ENCODE results near the gene B4GALNT3.

Gene B4GALNT3

DNA sequence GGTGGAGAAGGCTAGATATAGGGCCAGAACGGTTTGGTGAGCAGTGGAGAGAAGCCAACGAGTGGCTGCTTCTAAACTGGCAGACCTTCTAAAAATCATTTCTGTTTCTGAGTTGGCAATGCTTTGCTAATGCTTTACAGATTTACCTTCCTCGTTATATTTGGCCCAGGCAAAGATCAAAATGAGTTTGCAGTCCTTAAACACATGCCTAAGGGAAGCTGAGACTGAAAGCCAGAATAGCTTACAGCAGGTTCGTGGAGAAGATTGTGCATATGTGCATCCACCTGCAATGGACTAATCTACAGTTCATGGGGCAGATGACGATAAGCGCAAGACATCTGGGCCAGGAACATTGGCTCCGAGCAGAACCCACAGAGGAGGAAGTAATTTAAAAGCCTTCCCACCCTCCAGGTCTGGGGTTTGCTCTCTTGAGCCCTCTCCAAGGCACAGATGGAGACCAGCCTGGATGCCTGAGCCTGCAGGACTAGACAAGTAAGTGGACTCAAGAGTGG lies 104.1 kb downstream of the B4GALNT3 start:
- Mint-ChIP-seq H3K9me3 (no peaks in the 10 kb centered on the region), H3K27ac (peak overlapping the region; percentile 78), H3K36me3 (no peaks in the 10 kb centered on the region), H3K4me3 (peak overlapping the region; percentile 78), H3K4me1 (peaks cover 81% of the 10 kb centered on the region), H3K27me3 (no peaks in the 10 kb centered on the region)

DNA sequence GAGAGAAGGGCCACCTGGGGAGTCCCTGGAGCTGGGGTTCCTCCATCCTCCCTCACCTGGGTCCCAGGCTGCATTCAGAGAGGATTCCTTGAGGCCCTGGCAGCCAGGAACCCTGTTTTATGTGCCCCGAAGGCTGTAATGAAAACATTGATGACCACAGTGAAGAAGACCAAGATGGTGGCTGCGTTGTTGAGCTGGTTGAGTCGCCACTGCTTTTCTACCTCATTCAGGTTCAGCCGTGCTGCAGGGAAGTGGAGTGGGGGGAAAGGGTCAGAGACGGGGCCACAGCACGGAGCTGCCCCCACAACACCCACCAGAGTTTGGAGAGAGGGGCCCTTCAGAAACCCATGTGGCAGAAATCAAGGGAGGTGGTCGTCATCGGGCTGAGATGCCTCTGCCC lies 105.4 kb downstream of the B4GALNT3 start:
- Mint-ChIP-seq H3K4me3 (peak overlapping the region; percentile 44), H3K9me3 (no peaks in the 10 kb centered on the region), H3K27ac (peak overlapping the region; percentile 48), H3K4me1 (peaks cover 83% of the 10 kb centered on the region), H3K27me3 (no peaks in the 10 kb centered on the region), H3K36me3 (no peaks in the 10 kb centered on the region)

DNA sequence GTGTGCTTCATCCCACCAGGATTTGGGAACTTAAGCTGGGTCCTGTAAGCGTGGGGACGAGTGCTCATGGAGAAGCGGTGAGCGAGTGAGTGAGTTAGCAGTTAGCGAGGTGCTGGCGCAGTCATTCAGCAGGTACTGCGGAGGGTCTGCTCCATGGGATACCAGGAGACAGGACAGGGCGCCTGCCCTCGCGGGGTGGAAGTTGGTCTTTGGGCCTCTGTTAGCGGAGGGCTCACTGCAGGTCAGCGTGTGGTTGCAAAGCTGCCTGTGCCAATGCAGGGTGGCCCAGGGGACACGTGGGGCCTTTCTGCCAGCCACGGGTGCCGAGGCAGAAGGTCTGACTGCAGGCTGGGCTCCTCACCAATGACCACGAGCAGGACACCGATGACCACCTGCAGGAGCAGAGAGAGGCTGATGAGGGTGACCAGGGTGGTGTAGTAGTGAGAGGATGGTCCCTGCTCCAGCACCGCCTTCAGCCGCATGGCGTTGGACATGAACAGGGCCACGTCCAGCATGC lies 105.9 kb downstream of the B4GALNT3 start:
- Mint-ChIP-seq H3K4me3 (no peak overlapping the region), H3K27ac (peak overlapping the region; percentile 84), H3K4me1 (peaks cover 83% of the 10 kb centered on the region), H3K9me3 (no peaks in the 10 kb centered on the region), H3K27me3 (no peaks in the 10 kb centered on the region), H3K36me3 (no peaks in the 10 kb centered on the region)

DNA sequence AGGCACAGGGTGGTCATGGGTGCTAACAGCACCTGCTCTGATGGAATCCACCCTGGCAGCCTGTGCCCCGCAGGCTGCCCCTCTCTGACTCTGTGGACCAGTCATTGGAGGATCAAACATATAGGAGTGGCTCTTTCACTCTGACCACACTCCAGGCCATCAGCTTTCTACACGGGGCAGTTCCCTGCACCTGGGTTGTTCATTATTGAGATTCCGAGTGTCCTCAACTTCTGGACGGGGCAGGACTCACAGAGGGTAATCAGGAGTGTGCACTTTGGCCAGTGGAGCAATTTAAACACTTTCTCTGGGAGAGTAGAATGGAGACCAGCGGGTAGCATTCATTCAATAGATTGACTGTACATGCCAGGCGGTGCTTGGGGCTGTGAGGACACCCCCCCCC lies 108.7 kb downstream of the B4GALNT3 start:
- Mint-ChIP-seq H3K4me1 (peaks cover 63% of the 10 kb centered on the region), H3K4me3 (peak overlapping the region; percentile 24), H3K27me3 (no peaks in the 10 kb centered on the region), H3K9me3 (no peaks in the 10 kb centered on the region), H3K36me3 (no peaks in the 10 kb centered on the region), H3K27ac (peak overlapping the region; percentile 82)

DNA sequence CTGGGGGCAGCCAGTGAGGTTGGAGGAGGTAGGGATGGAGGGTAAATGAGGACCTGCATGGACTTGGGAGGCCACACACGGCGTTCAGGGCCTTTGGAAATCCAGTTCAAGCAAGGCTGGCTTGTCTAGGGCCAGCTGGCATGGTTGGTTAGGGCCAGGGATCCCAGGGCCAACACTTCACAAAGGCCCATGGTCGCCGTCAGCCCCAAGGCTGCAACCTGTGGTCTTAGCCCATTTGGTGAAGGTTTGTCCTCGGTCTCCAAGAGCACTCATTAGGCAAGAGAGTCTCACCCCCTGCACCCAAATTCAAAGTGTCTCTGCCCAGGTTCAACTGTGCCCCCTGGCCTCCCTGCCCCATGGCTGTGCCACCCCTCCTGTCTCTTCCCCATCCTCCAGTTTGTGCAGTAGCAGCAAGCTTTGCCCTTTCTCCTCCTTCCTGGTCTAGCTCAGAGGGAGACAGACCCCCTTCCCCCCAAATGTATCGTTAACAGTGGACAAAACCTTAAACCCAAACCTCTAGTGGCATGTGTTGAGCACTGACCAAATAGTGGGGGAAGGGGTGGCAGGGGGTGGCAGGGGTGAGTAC lies 109.4 kb downstream of the B4GALNT3 start:
- Mint-ChIP-seq H3K27me3 (no peaks in the 10 kb centered on the region), H3K27ac (peak overlapping the region; percentile 74), H3K4me1 (peaks cover 59% of the 10 kb centered on the region), H3K36me3 (no peaks in the 10 kb centered on the region), H3K9me3 (no peaks in the 10 kb centered on the region), H3K4me3 (peak overlapping the region; percentile 87)

DNA sequence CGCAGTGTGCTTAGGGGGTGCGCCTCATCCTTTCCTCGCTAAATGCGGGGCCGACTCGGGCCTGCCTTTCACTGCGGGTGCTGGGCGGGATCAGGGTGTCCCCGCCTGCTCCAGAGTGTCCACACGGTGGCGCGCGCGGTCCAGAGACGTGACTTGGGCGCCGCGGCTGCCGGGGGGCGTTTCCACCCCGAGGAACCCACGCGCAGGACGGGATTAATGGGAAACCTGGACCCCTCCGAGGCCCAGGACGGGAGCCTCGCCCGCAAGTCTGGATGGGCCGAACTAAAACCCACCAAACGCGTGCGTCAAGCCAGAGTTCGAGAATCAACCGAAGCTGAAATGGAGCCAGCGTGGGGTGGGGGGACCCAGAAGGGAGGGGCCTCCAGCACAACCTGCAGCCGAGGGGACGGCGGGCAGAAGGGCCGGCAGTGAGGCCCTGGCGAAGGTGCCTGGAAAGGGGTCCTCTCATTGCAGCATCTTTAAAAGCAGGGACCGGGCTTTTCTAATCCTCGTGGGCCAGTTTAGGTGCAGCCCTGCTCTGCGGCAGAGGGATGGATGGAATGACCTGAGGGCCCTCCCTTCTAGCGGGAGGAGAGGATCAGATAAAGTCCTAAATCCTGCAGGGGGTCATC lies 110.2 kb downstream of the B4GALNT3 start:
- Mint-ChIP-seq H3K4me3 (peak overlapping the region; percentile 87), H3K27ac (peak overlapping the region; percentile 74), H3K27me3 (no peaks in the 10 kb centered on the region), H3K9me3 (no peaks in the 10 kb centered on the region), H3K36me3 (no peaks in the 10 kb centered on the region), H3K4me1 (peaks cover 57% of the 10 kb centered on the region)

DNA sequence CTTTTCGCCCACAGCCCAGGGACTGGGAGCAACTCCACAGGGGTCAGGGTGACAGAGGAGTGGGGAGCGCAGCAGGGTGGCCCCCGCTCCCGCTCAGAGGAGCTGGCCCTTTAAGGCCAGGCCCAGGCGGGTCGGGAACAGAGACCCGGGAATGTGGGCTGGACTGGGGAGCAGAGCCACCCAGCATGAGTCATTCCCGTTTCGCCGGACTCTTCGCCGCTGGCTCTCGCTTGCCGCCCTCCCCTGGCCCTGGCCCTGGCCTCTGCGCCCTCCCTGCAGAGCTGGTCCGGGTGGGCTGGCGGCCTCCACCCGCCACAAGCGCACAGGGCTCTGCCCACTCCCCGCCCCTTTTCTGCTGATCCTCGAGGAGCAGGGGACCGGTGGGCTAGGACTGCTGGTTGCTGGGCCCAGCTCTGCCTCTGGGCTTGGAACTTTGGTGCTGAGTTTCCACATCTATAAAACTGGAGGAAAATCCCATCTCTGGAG lies 110.7 kb downstream of the B4GALNT3 start:
- Mint-ChIP-seq H3K36me3 (no peaks in the 10 kb centered on the region), H3K4me1 (peaks cover 57% of the 10 kb centered on the region), H3K27me3 (no peaks in the 10 kb centered on the region), H3K27ac (no peak overlapping the region), H3K9me3 (no peaks in the 10 kb centered on the region), H3K4me3 (no peak overlapping the region)

DNA sequence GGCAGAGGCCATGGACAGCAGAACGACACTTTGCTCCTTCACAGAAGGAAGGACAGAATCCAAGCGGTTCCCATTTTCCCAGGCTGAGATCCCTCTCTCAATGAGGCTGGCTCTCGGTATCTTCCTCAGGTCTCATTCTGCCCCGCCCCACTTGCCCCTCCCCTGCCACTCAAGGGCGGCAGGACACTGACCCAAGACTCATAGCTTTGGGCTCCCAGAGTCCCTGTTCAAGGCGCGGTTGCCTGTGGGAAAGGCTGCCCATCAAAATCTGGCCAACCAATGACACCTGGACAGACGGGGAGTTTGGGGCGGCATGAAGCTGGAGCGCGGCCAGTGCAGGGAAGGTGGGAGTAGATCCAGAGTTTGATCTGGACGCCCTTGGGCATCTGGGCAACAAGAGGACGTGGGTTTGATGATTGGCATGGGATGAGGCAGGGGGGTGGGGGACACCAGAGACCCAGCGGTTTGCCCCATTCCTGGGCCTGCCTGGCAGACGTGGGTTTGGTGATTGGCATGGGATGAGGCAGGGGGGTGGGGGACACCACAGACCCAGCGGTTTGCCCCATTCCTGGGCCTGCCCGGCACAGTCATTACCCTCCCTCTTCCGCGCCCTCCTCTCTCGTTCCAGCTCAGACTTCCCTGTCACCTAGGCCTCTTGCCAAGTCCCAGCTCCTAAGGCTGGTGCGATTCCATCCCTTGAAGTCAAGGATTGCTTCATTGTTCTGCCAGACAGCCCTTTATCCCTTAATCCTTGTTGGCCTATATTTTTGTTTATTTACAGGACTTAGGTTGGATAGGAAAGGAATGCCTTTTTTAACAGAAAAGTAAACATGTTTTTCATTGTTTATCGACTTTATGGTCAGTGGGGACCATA lies 111.4 kb downstream of the B4GALNT3 start:
- H3K9me3 Mint-ChIP-seq: no peaks in the 10 kb centered on the region
- peaks cover 57% of the 10 kb centered on the region for H3K4me1 Mint-ChIP-seq
- H3K27ac Mint-ChIP-seq: peak overlapping the region; percentile 70
- peak overlapping the region; percentile 59 for H3K4me3 Mint-ChIP-seq
- no peaks in the 10 kb centered on the region for H3K27me3 Mint-ChIP-seq
- H3K36me3 Mint-ChIP-seq: no peaks in the 10 kb centered on the region

DNA sequence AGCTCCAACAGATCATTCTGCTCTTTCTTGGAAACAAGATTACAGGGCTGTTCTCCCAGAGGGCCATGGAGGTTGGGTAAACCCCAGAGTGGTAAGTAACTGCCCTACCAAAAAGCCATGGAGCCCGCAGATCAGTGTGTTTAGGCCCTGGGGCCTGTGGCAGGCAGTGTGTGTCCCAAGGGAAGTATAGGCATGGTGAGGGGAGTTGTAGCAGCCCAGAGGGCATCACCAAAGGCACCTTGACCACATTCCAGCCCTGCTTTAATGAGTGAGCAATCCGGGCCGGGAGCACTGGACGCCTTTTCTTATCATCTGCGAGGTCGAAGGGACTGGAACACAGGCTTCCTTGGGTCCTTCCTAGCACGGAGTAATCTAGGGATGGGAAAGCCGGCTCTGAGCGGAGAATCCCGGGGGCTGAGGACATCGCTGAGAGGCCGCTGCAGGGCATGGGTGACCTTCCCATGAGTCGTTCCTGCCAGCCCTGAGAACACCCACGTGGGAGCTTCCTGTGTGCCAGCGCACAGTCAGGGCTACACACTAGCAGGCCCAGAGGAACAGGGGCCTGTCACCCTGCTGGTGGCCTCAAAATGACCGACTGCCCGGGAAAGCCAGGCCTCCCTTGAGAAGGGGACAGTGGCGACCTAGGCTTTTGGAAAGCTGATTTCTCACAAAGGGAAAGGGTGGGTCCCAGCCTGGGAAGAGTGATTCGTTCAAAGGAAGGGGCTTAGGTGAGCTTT lies 112.2 kb downstream of the B4GALNT3 start:
- no peaks in the 10 kb centered on the region for H3K27me3 Mint-ChIP-seq
- H3K27ac Mint-ChIP-seq: no peak overlapping the region
- H3K4me1 Mint-ChIP-seq: peaks cover 55% of the 10 kb centered on the region
- no peak overlapping the region for H3K4me3 Mint-ChIP-seq
- no peaks in the 10 kb centered on the region for H3K9me3 Mint-ChIP-seq
- no peaks in the 10 kb centered on the region for H3K36me3 Mint-ChIP-seq

DNA sequence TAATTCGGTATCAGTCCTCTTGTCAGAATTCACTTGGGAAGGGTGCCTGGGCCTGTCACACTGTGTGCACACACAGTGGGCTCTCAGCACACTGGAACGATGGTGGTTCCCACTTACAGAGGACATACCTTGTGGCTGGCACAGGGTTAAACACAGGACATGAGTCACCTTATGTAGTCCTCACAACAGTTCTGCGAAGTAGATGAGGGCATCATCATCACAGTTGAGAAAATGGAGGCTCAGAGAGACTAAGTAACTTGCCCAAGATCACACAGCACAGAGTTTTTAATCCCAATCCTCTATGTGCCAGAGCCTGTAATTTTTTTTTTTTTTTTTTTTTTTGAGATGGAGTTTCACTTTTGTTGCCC lies 112.8 kb downstream of the B4GALNT3 start:
- H3K4me3 Mint-ChIP-seq: no peak overlapping the region
- no peaks in the 10 kb centered on the region for H3K36me3 Mint-ChIP-seq
- no peak overlapping the region for H3K27ac Mint-ChIP-seq
- no peaks in the 10 kb centered on the region for H3K27me3 Mint-ChIP-seq
- peaks cover 50% of the 10 kb centered on the region for H3K4me1 Mint-ChIP-seq
- H3K9me3 Mint-ChIP-seq: no peaks in the 10 kb centered on the region

DNA sequence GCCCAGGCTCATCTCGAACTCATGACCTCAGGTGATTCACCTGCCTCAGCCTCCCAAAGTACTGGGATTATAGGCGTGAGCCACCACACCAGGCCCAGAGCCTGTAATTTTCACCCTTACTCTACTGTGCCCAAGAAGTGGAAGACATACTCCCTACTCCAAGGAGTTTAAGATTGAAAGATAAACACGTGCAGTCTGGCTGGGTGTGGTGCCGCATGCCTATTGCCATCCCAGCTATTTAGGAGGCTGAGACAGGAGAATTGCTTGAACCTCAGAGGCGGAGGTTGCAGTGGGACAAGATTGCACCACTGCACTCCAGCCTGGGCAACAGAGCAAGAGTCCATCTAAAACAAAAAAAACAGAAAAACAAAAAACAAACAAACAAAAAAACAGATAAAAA lies 113.5 kb downstream of the B4GALNT3 start:
- Mint-ChIP-seq H3K4me3 (no peak overlapping the region), H3K36me3 (no peaks in the 10 kb centered on the region), H3K4me1 (peaks cover 47% of the 10 kb centered on the region), H3K27me3 (no peaks in the 10 kb centered on the region), H3K9me3 (no peaks in the 10 kb centered on the region), H3K27ac (peak overlapping the region; percentile 59)

DNA sequence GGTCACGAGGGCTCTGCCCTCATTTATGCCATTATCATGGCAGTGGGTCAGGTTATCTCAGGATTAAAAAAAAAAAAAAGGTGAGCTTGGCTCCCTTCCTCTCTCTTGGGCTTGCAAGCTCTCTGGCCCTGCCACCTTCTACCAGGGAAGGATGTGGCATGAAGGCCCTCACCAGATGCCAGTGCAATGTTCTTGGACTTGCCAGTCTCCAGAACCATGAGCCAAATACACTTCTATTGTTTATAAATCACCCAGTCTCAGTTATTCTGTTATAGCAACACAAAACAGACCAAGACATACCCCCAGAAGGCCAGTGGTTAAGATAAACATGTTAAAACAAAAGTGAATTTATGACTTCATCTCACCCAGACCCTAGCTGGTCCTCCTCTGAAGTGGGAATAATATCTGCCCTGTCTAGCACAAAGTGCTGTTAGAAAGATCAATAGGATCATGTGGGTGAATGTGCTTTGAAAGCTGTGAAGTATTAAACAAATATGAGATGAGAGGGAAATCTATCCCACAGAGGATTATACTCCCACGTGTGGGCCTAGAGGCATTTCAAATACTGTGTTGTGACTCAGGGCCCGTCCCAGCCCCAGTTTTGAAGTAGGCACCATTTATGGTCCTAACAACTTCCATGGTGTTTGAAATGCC lies 114.9 kb downstream of the B4GALNT3 start:
- Mint-ChIP-seq H3K27me3 (no peaks in the 10 kb centered on the region), H3K36me3 (no peaks in the 10 kb centered on the region), H3K4me3 (no peak overlapping the region), H3K4me1 (peaks cover 35% of the 10 kb centered on the region), H3K27ac (peak overlapping the region; percentile 52), H3K9me3 (no peaks in the 10 kb centered on the region)

DNA sequence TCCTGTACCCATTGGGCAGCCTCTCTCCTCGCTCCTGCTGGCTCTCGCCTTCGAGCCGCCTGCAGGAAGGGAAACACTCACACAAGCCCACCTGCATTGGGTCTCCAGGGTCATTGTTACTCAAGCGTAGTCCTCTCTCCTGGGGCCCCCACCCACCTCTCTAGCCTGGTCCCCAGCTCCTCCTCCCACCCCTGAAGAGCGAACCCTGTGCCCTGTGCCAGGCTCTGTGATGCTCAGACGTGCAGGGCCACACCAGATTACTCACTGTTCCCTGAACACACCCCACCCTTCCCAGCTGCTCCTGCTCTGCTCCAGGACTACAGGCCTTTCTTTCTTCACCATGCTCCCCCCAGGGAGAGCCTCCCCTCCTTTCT lies 115.4 kb downstream of the B4GALNT3 start:
- Mint-ChIP-seq H3K27ac (no peak overlapping the region), H3K4me3 (no peak overlapping the region), H3K9me3 (no peaks in the 10 kb centered on the region)

DNA sequence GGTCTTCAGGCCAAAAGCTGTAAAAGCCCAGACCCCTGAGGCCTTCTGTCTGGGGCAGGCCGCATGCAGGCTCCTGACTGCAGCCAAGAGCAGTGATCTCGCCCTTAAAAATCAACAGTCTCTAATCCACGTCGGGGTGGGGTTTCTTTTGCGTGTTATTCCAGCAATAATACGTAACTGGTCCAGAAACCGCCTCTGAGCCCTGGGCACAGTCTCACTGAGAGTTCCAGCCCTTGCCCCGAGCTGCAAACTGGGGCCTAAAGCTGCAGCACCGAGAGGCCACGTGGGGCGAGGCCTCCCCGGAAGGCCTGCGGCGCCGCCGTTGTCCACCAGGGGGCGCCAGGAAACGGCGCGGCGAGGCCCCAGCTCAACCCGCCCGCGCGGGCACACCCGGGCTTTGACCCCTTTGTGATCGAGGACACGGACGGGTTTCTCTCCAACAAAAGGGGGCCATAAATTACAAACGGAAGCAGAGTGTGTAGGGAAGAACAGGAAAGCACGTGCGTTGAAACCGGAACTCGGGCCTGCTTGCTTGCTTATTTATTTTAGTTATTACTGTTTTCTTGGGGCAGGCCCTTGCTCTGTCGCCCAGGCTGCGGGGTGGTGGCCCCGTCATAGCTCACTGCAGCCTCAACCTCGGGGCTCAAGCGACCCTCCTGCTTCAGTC lies 116.3 kb downstream of the B4GALNT3 start:
- H3K36me3 Mint-ChIP-seq: no peaks in the 10 kb centered on the region
- H3K9me3 Mint-ChIP-seq: no peaks in the 10 kb centered on the region
- no peaks in the 10 kb centered on the region for H3K27me3 Mint-ChIP-seq
- peak overlapping the region; percentile 91 for H3K27ac Mint-ChIP-seq
- H3K4me1 Mint-ChIP-seq: peaks cover 33% of the 10 kb centered on the region
- peak overlapping the region; percentile 58 for H3K4me3 Mint-ChIP-seq

More for the DNA sequence above, 115.4 kb downstream of the B4GALNT3 start:
- H3K27me3 Mint-ChIP-seq: no peaks in the 10 kb centered on the region
- peaks cover 33% of the 10 kb centered on the region for H3K4me1 Mint-ChIP-seq
- no peaks in the 10 kb centered on the region for H3K36me3 Mint-ChIP-seq

Data from activated naive CD4-positive, alpha-beta T cell treated with anti-CD3 and anti-CD28 coated beads, Interleukin-2, amount 50 U/mL, for 24 hours (primary cell).